Spleen (tissue), 11 donors: ENCODE data around the gene SSR3. TPM values are rescaled to one million over a fixed set of nuclear protein-coding genes. Genes with fewer than 3 reads are reported as not detected.

ENCODE experiments used
- DNase-seq: peaks from one replicate; pipeline ENCODE4 v3.0.0-alpha.2; 2020
- H3K27ac ChIP-seq, 8 donors: fragments of 200-600 bp; sonication (generic) in 7 of 8; 1 replicate in 4 of 8; 2 replicates in 4 of 8; pipeline versions ENCODE4 v1.5.0 to v1.8.0; 2016 to 2021; ENCODE audit warnings: inconsistent platforms in 4 of 8, mild to moderate bottlenecking in 4 of 8, moderate library complexity in 1 of 8
- H3K27me3 ChIP-seq, 7 donors: fragments of 200-600 bp; sonication (generic) in 6 of 7; replicated peaks in 1 of 7; 1 replicate in 4 of 7; 2 replicates in 3 of 7; pipeline versions ENCODE4 v1.5.0 to v1.8.0; 2016 to 2021; ENCODE audit warnings: inconsistent platforms in 3 of 7, mild to moderate bottlenecking in 1 of 7
- H3K36me3 ChIP-seq, 6 donors: fragments of 200-600 bp; sonication (generic) in 5 of 6; 1 replicate in 4 of 6; 2 replicates in 2 of 6; pipeline versions ENCODE4 v1.5.0 to v1.8.0; 2016 to 2021; ENCODE audit warnings: inconsistent platforms in 2 of 6
- H3K4me1 ChIP-seq, 6 donors: fragments of 200-600 bp; sonication (generic) in 5 of 6; 1 replicate in 3 of 6; 2 replicates in 3 of 6; pipeline versions ENCODE4 v1.5.0 to v1.8.0; 2016 to 2021; ENCODE audit warnings: inconsistent platforms in 3 of 6
- H3K4me3 ChIP-seq, 8 donors: fragments of 200-600 bp; sonication (generic) in 7 of 8; 1 replicate in 4 of 8; 2 replicates in 4 of 8; pipeline versions ENCODE4 v1.5.0 to v1.8.0; 2016 to 2021; ENCODE audit warnings: inconsistent platforms in 4 of 8, mild to moderate bottlenecking in 4 of 8, moderate library complexity in 2 of 8
- H3K9me3 ChIP-seq, 8 donors: fragments of 200-600 bp; sonication (generic) in 7 of 8; 1 replicate in 4 of 8; 2 replicates in 4 of 8; pipeline versions ENCODE4 v1.5.0 to v1.8.0; 2016 to 2021; ENCODE audit warnings: inconsistent platforms in 4 of 8
- CTCF ChIP-seq, 11 experiments: fragments of 200-600 bp in 7 of 11; fragments of 450-650 bp in 4 of 11; sonication (generic) in 4 of 11; IDR thresholded peaks in 8 of 11; conservative IDR thresholded peaks in 3 of 11; 1 replicate in 7 of 11; 2 replicates in 4 of 11; pipeline versions ENCODE4 v1.4.0 to v1.8.0; 2016 to 2021; ENCODE audit warnings: antibody characterized with exemption in 11 of 11, inconsistent platforms in 4 of 11, mild to moderate bottlenecking in 1 of 11
- POLR2A ChIP-seq, 3 donors: fragments of 450-650 bp; IDR thresholded peaks; one replicate each; pipeline ENCODE4 v1.5.1; 2017; ENCODE audit warnings: antibody characterized with exemption in 3 of 3, mild to moderate bottlenecking in 1 of 3
- POLR2AphosphoS5 ChIP-seq, 3 donors: sonication (generic); formaldehyde crosslinking; IDR thresholded peaks; one replicate each; pipeline ENCODE4 v1.5.1; 2017; ENCODE audit warnings: antibody characterized with exemption in 3 of 3
- WGBS, 5 donors: extraction: QIAGEN DNeasy Blood & Tissue Kit in 3 of 5; methylation state at CpG; one replicate each; pipeline versions ENCODE4 v1.1.5 to v1.1.7; 2013 to 2018; 5-methylcytosine and 5-hydroxymethylcytosine counted together
- intact Hi-C: fragments of 100-400 bp; cut with DNase I; formaldehyde crosslinking; loops from one replicate; pipeline ENCODE4 v1.15.0; 2023; ENCODE audit warnings: low total_unique reads
- polyA plus RNA-seq, 3 donors: library from polyadenylated mRNA; stranded (reverse); fragments of 200-250 nt; gene quantifications; one replicate each; pipeline ENCODE4 v1.2.1, GENCODE V29; 2013
- total RNA-seq, 7 donors: library from RNA; depleted of rRNA in 3 of 7; stranded (reverse); fragments of >200 nt in 3 of 7; fragmentation: NEBNext Ultra II Directional in 4 of 7; extraction: Animal tissue kit (Norgen Biotek cat#: 25700) in 4 of 7; gene quantifications; one replicate each; pipeline versions ENCODE4 v1.1.0 to v1.2.1, GENCODE V29; 2016 to 2021
- donor health status: healthy with polysubstance abuse.
- donor health status: DM: no; HTN: no; CAD: no; lungs with moderate emphysema.
- donor health status: DM: no; HTN: no; CAD: no.
- donor health status: Bipolar disorder and iron deficiency.
- donor health status: healthy.
- donor health status: DM: no; HTN: no; CAD: no.
- donor health status: DM: yes; HTN: yes; CAD: no.

SSR3 gene
- total and polyA plus RNA-seq, 10 donors, result 36.6 to 123 (median 96.7) TPM

- no peaks in the 10 kb centered on the region for H3K27me3 ChIP-seq
- H3K27ac ChIP-seq, result peak overlapping the region in 5 of 8 donors; percentile 85 to 91 (median 89)
- no peak for DNase-seq
- H3K9me3 ChIP-seq, result no peaks in the 10 kb centered on the region
- H3K4me3 ChIP-seq, result peak overlapping the region; percentile 73 to 93 (median 82)
- H3K4me1 ChIP-seq, result peaks cover 18 to 63% (median 46%) of the 10 kb centered on the region in 6 donors
- intact Hi-C loops, result loop anchor here (10.0 kb wide), 3 partner anchors 121 to 581 kb away; partner anchors contain the start of gene TIPARP
- WGBS, 5 donors, result 29 to 42% (median 35%) methylated on average over 11 of the region's 11 CpGs
- peaks cover 0 to 44% (median 17%) of the 10 kb centered on the region in 6 donors for H3K36me3 ChIP-seq
- no peak for TF ChIP-seq POLR2A (IDR thresholded peaks at IDR 0.05)
- TF ChIP-seq CTCF (IDR thresholded peaks at IDR 0.05 in 8 of 11, conservative IDR thresholded peaks at IDR 0.05 in 3 of 11), result no peak
- TF ChIP-seq POLR2AphosphoS5 (IDR thresholded peaks at IDR 0.05), result no peak
Observed at GRCh38 chr3:156553705-156554356, 1.1 kb downstream of the SSR3 start.

GRCh38 chr3:156552973-156553372 lies 1.9 kb downstream of the SSR3 start:
- no peak for DNase-seq
- WGBS, 5 donors, result 85 to 95% (median 87%) methylated on average over 2 of the region's 2 CpGs
- no peaks in the 10 kb centered on the region for H3K27me3 ChIP-seq
- no peaks in the 10 kb centered on the region for H3K9me3 ChIP-seq
- H3K4me3 ChIP-seq, result peak overlapping the region in 3 of 8 donors; percentile 3 to 93 (median 80)
- TF ChIP-seq POLR2AphosphoS5 (IDR thresholded peaks at IDR 0.05) (no peak), POLR2A (IDR thresholded peaks at IDR 0.05) (no peak), CTCF (IDR thresholded peaks at IDR 0.05 in 8 of 11, conservative IDR thresholded peaks at IDR 0.05 in 3 of 11) (no peak)
- no peak overlapping the region for H3K27ac ChIP-seq
- intact Hi-C loops, result loop anchor here (10.0 kb wide), 3 partner anchors 122 to 582 kb away; partner anchors contain the start of gene TIPARP
- H3K4me1 ChIP-seq, result peaks cover 18 to 71% (median 51%) of the 10 kb centered on the region in 6 donors
- peaks cover 0 to 53% (median 21%) of the 10 kb centered on the region in 6 donors for H3K36me3 ChIP-seq

GRCh38 chr3:156551746-156552145 lies 3.2 kb downstream of the SSR3 start:
- no peak for TF ChIP-seq POLR2AphosphoS5 (IDR thresholded peaks at IDR 0.05)
- no peak for TF ChIP-seq POLR2A (IDR thresholded peaks at IDR 0.05)
- TF ChIP-seq CTCF (IDR thresholded peaks at IDR 0.05 in 8 of 11, conservative IDR thresholded peaks at IDR 0.05 in 3 of 11), result no peak
- DNase-seq, result no peak
- intact Hi-C loops, result loop anchor here (10.0 kb wide), 3 partner anchors 123 to 583 kb away; partner anchors contain the start of gene TIPARP
- Histone ChIP-seq H3K9me3 (no peaks in the 10 kb centered on the region), H3K4me3 (no peak overlapping the region), H3K27me3 (no peaks in the 10 kb centered on the region), H3K27ac (peak overlapping the region in 5 of 8 donors; percentile 9 to 31 (median 18)), H3K4me1 (peaks cover 18 to 82% (median 56%) of the 10 kb centered on the region in 6 donors), H3K36me3 (peaks cover 0 to 65% (median 28%) of the 10 kb centered on the region in 6 donors)
- WGBS, 5 donors, result 88 to 92% (median 91%) methylated on average over 4 of the region's 4 CpGs

- Histone ChIP-seq H3K36me3 (peaks cover 0 to 70% (median 32%) of the 10 kb centered on the region in 6 donors), H3K9me3 (no peaks in the 10 kb centered on the region), H3K4me1 (peaks cover 18 to 87% (median 57%) of the 10 kb centered on the region in 6 donors)
Observed at GRCh38 chr3:156551261-156551660, 3.7 kb downstream of the SSR3 start.

More at GRCh38 chr3:156551261-156551660, 3.7 kb downstream of the SSR3 start:
- intact Hi-C loops, result loop anchor here (10.0 kb wide), 3 partner anchors 124 to 584 kb away; partner anchors contain the start of gene TIPARP
- no peak for TF ChIP-seq CTCF (IDR thresholded peaks at IDR 0.05 in 8 of 11, conservative IDR thresholded peaks at IDR 0.05 in 3 of 11)
- no peak for TF ChIP-seq POLR2A (IDR thresholded peaks at IDR 0.05)
- no peak for TF ChIP-seq POLR2AphosphoS5 (IDR thresholded peaks at IDR 0.05)
- no peak for DNase-seq
- Histone ChIP-seq H3K4me3 (no peak overlapping the region), H3K27me3 (no peaks in the 10 kb centered on the region), H3K27ac (peak overlapping the region in 5 of 8 donors; percentile 9 to 31 (median 18))
- WGBS, 5 donors, result 49 to 80% (median 78%) methylated on average over 4 of the region's 4 CpGs
